ENCODE measurements around the gene STYX. TPM values are rescaled to one million over a fixed set of nuclear protein-coding genes. Genes with fewer than 3 reads are reported as not detected.

STYX gene
- total and polyA plus RNA-seq, 2 of the 4 experiments (the other 2 are of a cell fraction) = 5.8 to 7.5 TPM

DNA sequence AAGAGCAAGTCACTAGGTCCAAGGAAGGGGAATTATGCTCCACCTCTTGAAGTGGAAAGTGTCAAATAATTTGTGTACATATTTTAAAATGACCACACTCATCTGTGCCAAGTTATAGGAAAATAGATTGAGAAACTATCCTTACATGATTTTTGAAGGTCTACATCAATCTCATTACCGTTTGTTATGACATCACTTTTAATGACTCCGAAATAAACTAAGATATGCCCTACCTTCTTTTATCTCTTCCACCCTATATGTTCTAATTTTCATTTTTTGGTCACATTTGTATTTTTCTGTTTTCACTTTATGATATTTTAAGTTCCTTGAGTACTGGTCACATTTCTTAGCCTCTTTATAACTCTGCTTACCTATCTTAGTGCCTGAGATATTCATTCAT, 26.3 kb upstream of the STYX start:
- H3K4ac ChIP-seq (ENCODE audit: low read depth, low read length) = no peak overlapping the region
- peaks cover under 1% of the 10 kb centered on the region; the same call in 1 of the 2 replicates for H3K36me3 ChIP-seq (ENCODE audit: control insufficient read depth, insufficient read depth, low read length)
- no peak overlapping the region for H3K9ac ChIP-seq (ENCODE audit: low read depth, low read length)
- peak overlapping the region; percentile 65 for H2AFZ ChIP-seq (replicated peaks; ENCODE audit: low read length, poor library complexity)
- dilution Hi-C loops (cut with HindIII; ENCODE audit: low sequenced_read_pairs, unreplicated experiment) (no loop called here), intact Hi-C loops (cut with micrococcal nuclease) (no loop called here), in situ Hi-C loops (cut with MboI; ENCODE audit: low sequenced_read_pairs) (loop anchor here (25.0 kb wide), 1 partner anchor 691 kb away; no protein-coding TSS in a partner anchor)
- peaks cover 11% of the 10 kb centered on the region; the same call in 1 of the 2 replicates for H4K20me1 ChIP-seq (ENCODE audit: insufficient read depth, low read length)
- H3K4me1 ChIP-seq (ENCODE audit: control insufficient read depth, insufficient read depth, low read length) = peaks cover 2% of the 10 kb centered on the region
- H3K4me3 ChIP-seq (ENCODE audit: insufficient read depth, low read depth, low read length) = no peak overlapping the region
- H3K14ac ChIP-seq (replicated peaks; ENCODE audit: low read depth, low read length) = no peak overlapping the region
- H4K8ac ChIP-seq (ENCODE audit: low read depth in 2 of 2, low read length in 2 of 2) = peak overlapping the region in 1 of 2 experiments; percentile 22; a peak in 1 of 4 replicates
- POLR2A ChIA-PET (ENCODE audit: unreplicated experiment) = no interaction called here
- H3K27me3 ChIP-seq (ENCODE audit: control insufficient read depth, insufficient read depth, low read length) = no peaks in the 10 kb centered on the region
- no peak overlapping the region for H3K27ac ChIP-seq (ENCODE audit: insufficient read depth, low read length)
- peak overlapping the region; percentile 34; the same call in 1 of the 2 replicates for H3K4me2 ChIP-seq (ENCODE audit: low read depth, low read length)
- H2AK9ac ChIP-seq (replicated peaks; ENCODE audit: low read depth, low read length, poor library complexity) = no peak overlapping the region
- H4K5ac ChIP-seq (ENCODE audit: low read depth, low read length) = no peak overlapping the region
- H2BK5ac ChIP-seq (ENCODE audit: low read depth, low read length, poor library complexity, severe bottlenecking) = peak overlapping the region; percentile 59
- no peak overlapping the region for H3K18ac ChIP-seq (ENCODE audit: low read depth, low read length)
- peaks cover 2% of the 10 kb centered on the region; the same call in 1 of the 2 replicates for H3K9me1 ChIP-seq (ENCODE audit: insufficient read depth, low read length)
- WGBS, 2 experiments (ENCODE audit: extremely low coverage in 2 of 2, insufficient read length in 1 of 2) = 100% methylated on average over 1 of the region's 2 CpGs; no CpG with 5 or more reads in 1 of the 2 experiments
- H3K9me3 ChIP-seq (ENCODE audit: control insufficient read depth, insufficient read depth, low read length) = no peaks in the 10 kb centered on the region
- H3K23ac ChIP-seq (ENCODE audit: low read depth, low read length) = no peak overlapping the region
- H2AK5ac ChIP-seq (ENCODE audit: low read depth, low read length) = peak overlapping the region; percentile 68; the same call in 1 of the 2 replicates
- CTCF ChIA-PET = no interaction called here
- no peak overlapping the region for H3K56ac ChIP-seq (ENCODE audit: extremely low read depth, insufficient read depth, low read length)
- no peak overlapping the region for H4K91ac ChIP-seq (ENCODE audit: insufficient read depth, low read depth, low read length)
- ATAC-seq (ENCODE audit: low read depth) = no peak
- no peak for DNase-seq
- H2BK120ac ChIP-seq (ENCODE audit: low read depth, low read length) = no peak overlapping the region
- TF ChIP-seq, protein P1, sequence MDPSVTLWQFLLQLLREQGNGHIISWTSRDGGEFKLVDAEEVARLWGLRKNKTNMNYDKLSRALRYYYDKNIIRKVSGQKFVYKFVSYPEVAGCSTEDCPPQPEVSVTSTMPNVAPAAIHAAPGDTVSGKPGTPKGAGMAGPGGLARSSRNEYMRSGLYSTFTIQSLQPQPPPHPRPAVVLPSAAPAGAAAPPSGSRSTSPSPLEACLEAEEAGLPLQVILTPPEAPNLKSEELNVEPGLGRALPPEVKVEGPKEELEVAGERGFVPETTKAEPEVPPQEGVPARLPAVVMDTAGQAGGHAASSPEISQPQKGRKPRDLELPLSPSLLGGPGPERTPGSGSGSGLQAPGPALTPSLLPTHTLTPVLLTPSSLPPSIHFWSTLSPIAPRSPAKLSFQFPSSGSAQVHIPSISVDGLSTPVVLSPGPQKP (IDR thresholded peaks at IDR 0.05; ENCODE audit: borderline replicate concordance, low read depth, low read length) = no peak
- no peak for TF ChIP-seq SMC3 (IDR thresholded peaks at IDR 0.05; ENCODE audit: low read depth, low read length)
- no peak for TF ChIP-seq BHLHE40 (IDR thresholded peaks at IDR 0.05; ENCODE audit: low read depth, low read length)
- no peak for TF ChIP-seq RFX5 (IDR thresholded peaks at IDR 0.05; ENCODE audit: low read depth, low read length)
- H2BK20ac ChIP-seq (ENCODE audit: low read depth, low read length) = 0 out of 2 replicates have a peak overlapping the region, but pooled peaks have one; percentile 5
- no TSS peak for BruUV-seq (replicated peaks)
- H3K79me1 ChIP-seq (ENCODE audit: low read depth in 1 of 2, low read length in 2 of 2) = peaks cover under 1 to 12% of the 10 kb centered on the region in 2 experiments; a peak in 2 of 4 replicates
- H2BK15ac ChIP-seq (ENCODE audit: low read depth, low read length) = no peak overlapping the region; the same call in 2 of the 3 replicates
